Thyroid gland (tissue), 4 donors: ENCODE results near the gene PRTFDC1. TPM values are rescaled to one million over a fixed set of nuclear protein-coding genes. Genes with fewer than 3 reads are reported as not detected.

ENCODE experiments used
- DNase-seq, 2 donors: peaks; one replicate each; pipeline ENCODE4 v3.0.0-alpha.2; 2019
- H3K27ac ChIP-seq, 3 donors: fragments of 200-600 bp; sonication (generic); 1 replicate in 2 of 3; 2 replicates in 1 of 3; pipeline ENCODE4 v1.5.1; 2016 to 2019; ENCODE audit warnings: mild to moderate bottlenecking in 1 of 3, moderate library complexity in 1 of 3
- H3K27me3 ChIP-seq: fragments of 200-600 bp; sonication (generic); one replicate; pipeline ENCODE4 v1.5.1; 2019
- H3K36me3 ChIP-seq, 2 donors: fragments of 200-600 bp; sonication (generic); one replicate each; pipeline ENCODE4 v1.5.1; 2016 to 2019
- H3K4me1 ChIP-seq, 2 donors: fragments of 200-600 bp; sonication (generic); one replicate each; pipeline ENCODE4 v1.5.1; 2017 to 2019
- H3K4me3 ChIP-seq, 3 donors: fragments of 200-600 bp; sonication (generic); replicated peaks in 1 of 3; 1 replicate in 2 of 3; 2 replicates in 1 of 3; pipeline ENCODE4 v1.5.1; 2016; ENCODE audit warnings: mild to moderate bottlenecking in 1 of 3
- H3K9me3 ChIP-seq: fragments of 200-600 bp; sonication (generic); one replicate; pipeline ENCODE4 v1.5.1; 2017
- POLR2A ChIP-seq, 2 donors: fragments of 450-650 bp; IDR thresholded peaks; one replicate each; pipeline ENCODE4 v1.6.1; 2017; ENCODE audit warnings: antibody characterized with exemption in 2 of 2, mild to moderate bottlenecking in 2 of 2, moderate library complexity in 1 of 2
- WGBS, 2 donors: methylation state at CpG; one replicate each; pipeline ENCODE4 v1.1.5; 2017; 5-methylcytosine and 5-hydroxymethylcytosine counted together
- intact Hi-C: fragments of 100-400 bp; cut with DNase I; formaldehyde crosslinking; loops from one replicate; pipeline ENCODE4 v1.15.1; 2023
- total RNA-seq, 4 donors: library from RNA; depleted of rRNA; stranded (reverse); fragments of >200 nt; gene quantifications; one replicate each; pipeline ENCODE4 v1.2.3, GENCODE V29; 2016
- TF ChIP-seq, protein P1 (sequence below), 6 experiments: fragments of 200-600 bp in 3 of 6; fragments of 450-650 bp in 3 of 6; sonication (generic) in 3 of 6; IDR thresholded peaks; one replicate each; pipeline ENCODE4 v1.5.1; 2016 to 2019; ENCODE audit warnings: antibody characterized with exemption in 6 of 6, mild to moderate bottlenecking in 2 of 6, inconsistent platforms in 1 of 6, moderate library complexity in 1 of 6

PRTFDC1 gene
- total RNA-seq, 4 donors from 2014 or later: 2.9 to 8.7 (median 5.6) TPM

DNA sequence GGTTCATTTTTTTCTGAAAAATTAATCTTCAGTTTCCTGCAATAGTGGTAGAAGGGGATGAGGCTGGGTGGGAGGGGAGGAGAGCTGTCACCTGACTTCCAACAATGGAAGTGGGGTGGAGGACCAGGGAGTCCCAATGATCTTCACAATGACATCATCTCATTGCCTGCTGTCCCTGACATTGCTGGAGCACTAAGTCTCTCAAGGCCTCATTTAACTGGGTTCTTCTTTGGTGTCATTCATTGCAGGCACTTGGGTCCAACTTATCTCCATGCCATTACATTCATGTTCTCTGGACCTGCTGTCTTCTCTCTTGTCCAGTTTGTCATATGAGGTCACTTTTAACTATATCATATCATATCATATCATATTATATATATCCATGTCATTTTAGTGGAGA, 34.4 kb downstream of the PRTFDC1 start:
- Histone ChIP-seq H3K9me3 (no peaks in the 10 kb centered on the region), H3K27ac (no peak overlapping the region), H3K4me3 (no peak overlapping the region), H3K27me3 (no peaks in the 10 kb centered on the region), H3K4me1 (no peaks in the 10 kb centered on the region), H3K36me3 (no peaks in the 10 kb centered on the region)
- DNase-seq: no peak
- intact Hi-C loops: no loop called here
- TF ChIP-seq POLR2A (IDR thresholded peaks at IDR 0.05): no peak
- TF ChIP-seq, protein P1, sequence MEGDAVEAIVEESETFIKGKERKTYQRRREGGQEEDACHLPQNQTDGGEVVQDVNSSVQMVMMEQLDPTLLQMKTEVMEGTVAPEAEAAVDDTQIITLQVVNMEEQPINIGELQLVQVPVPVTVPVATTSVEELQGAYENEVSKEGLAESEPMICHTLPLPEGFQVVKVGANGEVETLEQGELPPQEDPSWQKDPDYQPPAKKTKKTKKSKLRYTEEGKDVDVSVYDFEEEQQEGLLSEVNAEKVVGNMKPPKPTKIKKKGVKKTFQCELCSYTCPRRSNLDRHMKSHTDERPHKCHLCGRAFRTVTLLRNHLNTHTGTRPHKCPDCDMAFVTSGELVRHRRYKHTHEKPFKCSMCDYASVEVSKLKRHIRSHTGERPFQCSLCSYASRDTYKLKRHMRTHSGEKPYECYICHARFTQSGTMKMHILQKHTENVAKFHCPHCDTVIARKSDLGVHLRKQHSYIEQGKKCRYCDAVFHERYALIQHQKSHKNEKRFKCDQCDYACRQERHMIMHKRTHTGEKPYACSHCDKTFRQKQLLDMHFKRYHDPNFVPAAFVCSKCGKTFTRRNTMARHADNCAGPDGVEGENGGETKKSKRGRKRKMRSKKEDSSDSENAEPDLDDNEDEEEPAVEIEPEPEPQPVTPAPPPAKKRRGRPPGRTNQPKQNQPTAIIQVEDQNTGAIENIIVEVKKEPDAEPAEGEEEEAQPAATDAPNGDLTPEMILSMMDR (IDR thresholded peaks at IDR 0.05): no peak

DNA sequence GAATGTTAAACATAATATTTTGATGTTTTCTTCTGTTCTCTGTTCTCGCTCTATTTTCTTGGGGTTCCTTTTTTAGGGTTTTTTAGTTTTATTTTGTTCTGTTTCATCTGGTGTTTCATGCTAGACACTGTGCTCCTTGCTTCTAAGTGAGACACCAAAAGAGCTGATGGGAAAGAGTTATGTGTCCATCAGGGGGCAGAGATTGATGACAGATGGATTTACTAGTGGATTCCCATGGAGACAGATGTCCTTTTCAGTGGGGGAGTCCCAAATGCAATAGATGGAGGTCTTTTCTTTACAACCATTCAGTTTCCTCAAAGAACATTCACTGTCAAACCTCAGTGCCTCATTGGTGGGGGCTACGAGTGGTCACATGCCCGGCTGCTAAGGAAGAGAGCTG, 34.9 kb downstream of the PRTFDC1 start:
- Histone ChIP-seq H3K27ac (no peak overlapping the region), H3K4me3 (no peak overlapping the region), H3K4me1 (no peaks in the 10 kb centered on the region), H3K9me3 (no peaks in the 10 kb centered on the region), H3K36me3 (no peaks in the 10 kb centered on the region), H3K27me3 (no peaks in the 10 kb centered on the region)
- intact Hi-C loops: no loop called here
- TF ChIP-seq, protein P1 (IDR thresholded peaks at IDR 0.05): no peak
- no peak for TF ChIP-seq POLR2A (IDR thresholded peaks at IDR 0.05)
- 97 to 98% methylated on average over 3 of the region's 3 CpGs for WGBS, 2 donors
- DNase-seq: no peak

DNA sequence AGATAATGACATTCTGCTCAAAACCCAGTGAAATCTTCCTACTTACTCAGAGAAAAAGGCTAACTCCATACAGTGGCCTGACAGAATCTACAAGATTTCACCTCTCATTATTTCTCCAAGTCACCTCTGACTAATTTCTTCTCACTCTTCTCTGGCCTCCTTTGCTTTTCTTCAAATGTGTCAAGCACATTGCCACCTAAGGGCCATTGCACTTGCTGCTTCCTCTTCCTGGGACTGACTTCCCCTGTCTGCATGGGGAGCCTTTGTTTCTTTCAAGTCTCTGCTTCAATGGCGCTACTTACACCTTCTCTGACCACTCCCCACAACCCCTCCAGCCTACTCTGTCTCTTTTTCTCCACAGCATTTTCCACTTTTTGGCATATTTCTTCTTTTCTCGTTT, 36.0 kb downstream of the PRTFDC1 start:
- Histone ChIP-seq H3K4me1 (no peaks in the 10 kb centered on the region), H3K27me3 (no peaks in the 10 kb centered on the region), H3K27ac (no peak overlapping the region), H3K4me3 (no peak overlapping the region), H3K9me3 (no peaks in the 10 kb centered on the region), H3K36me3 (no peaks in the 10 kb centered on the region)
- TF ChIP-seq, protein P1 (IDR thresholded peaks at IDR 0.05): no peak
- no peak for TF ChIP-seq POLR2A (IDR thresholded peaks at IDR 0.05)
- WGBS, 2 donors: 87 to 96% methylated on average over 2 of the region's 2 CpGs
- intact Hi-C loops: no loop called here
- DNase-seq: no peak

DNA sequence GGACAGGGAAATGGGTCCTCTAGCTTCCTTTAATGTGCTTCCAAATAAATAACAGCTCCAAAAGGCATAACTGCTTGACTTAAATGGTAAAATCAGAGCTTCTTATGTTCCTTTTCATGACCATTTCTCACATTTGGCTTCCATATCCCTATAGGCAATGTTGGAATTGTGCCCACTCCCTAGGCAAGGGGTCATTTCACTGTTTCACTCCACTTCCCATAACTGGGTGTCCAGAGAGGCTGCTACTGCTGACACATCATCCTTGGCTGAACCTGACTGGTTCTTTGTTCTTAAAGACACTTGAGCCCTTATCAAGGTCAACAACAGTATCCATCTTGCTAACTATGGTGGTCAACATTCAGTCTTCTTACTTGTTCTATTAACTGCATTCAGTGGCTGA, 37.1 kb downstream of the PRTFDC1 start:
- Histone ChIP-seq H3K4me3 (no peak overlapping the region), H3K27ac (no peak overlapping the region), H3K9me3 (no peaks in the 10 kb centered on the region), H3K36me3 (no peaks in the 10 kb centered on the region), H3K4me1 (no peaks in the 10 kb centered on the region), H3K27me3 (no peaks in the 10 kb centered on the region)
- intact Hi-C loops: no loop called here
- DNase-seq: no peak
- TF ChIP-seq, protein P1 (IDR thresholded peaks at IDR 0.05): no peak
- no peak for TF ChIP-seq POLR2A (IDR thresholded peaks at IDR 0.05)

DNA sequence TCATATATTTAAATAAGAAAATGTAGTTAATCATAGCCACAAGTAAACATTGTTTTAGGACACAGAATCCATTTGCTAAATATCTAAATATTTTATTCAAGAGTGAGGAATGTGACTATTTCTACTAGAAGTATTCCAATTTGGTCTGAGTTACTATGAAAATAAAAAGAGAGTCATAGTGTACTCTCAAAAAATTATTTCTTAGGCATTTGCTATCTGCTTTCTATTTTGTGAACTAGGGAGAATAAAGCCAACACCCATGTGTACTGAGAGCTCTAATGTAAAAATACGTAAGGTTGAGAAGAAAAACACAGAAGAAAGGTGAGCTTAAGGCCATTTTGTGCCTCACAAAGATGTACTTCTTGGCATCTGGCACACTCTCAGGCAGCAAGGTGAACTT, 38.3 kb downstream of the PRTFDC1 start:
- DNase-seq: no peak
- no peaks in the 10 kb centered on the region for H3K27me3 ChIP-seq
- no peaks in the 10 kb centered on the region for H3K9me3 ChIP-seq
- H3K27ac ChIP-seq: no peak overlapping the region
- H3K4me3 ChIP-seq: no peak overlapping the region
- no peaks in the 10 kb centered on the region for H3K4me1 ChIP-seq
- intact Hi-C loops: no loop called here
- TF ChIP-seq, protein P1 (IDR thresholded peaks at IDR 0.05): no peak
- TF ChIP-seq POLR2A (IDR thresholded peaks at IDR 0.05): no peak
- H3K36me3 ChIP-seq: no peaks in the 10 kb centered on the region
- WGBS, 2 donors: 83 to 95% methylated on average over 1 of the region's 1 CpG
